ENCODE data around the gene DOCK4.

DOCK4 gene

GRCh38 chr7:111998326-111998725, 207.9 kb downstream of the DOCK4 start:
- no peak overlapping the region for H3K27ac ChIP-seq (ENCODE audit: low read depth, low read length)
- H4K20me1 ChIP-seq (ENCODE audit: low read depth, low read length), result no peaks in the 10 kb centered on the region
- no peaks in the 10 kb centered on the region for H3K9me3 ChIP-seq (ENCODE audit: insufficient read depth, low read length)
- H3K79me2 ChIP-seq (ENCODE audit: insufficient read depth, low read length), result no peaks in the 10 kb centered on the region
- no peaks in the 10 kb centered on the region for H3F3A ChIP-seq (ENCODE audit: insufficient read depth)
- H3K9ac ChIP-seq (ENCODE audit: low read length), result no peak overlapping the region
- H3K27me3 ChIP-seq (ENCODE audit: low read length), result no peaks in the 10 kb centered on the region
- H3K4me2 ChIP-seq (ENCODE audit: low read depth, low read length, poor library complexity, severe bottlenecking), result no peak overlapping the region
- no peak overlapping the region for H2AFZ ChIP-seq (ENCODE audit: low read depth, low read length, severe bottlenecking)
- no peak overlapping the region for H3K4me3 ChIP-seq (ENCODE audit: insufficient read depth, low read length, poor library complexity, severe bottlenecking)
- no peaks in the 10 kb centered on the region for H3K36me3 ChIP-seq (ENCODE audit: low read length)
- H3K9me2 ChIP-seq (replicated peaks; ENCODE audit: insufficient read depth, low read length), result no peaks in the 10 kb centered on the region
- TF ChIP-seq CTCF (IDR thresholded peaks at IDR 0.05; ENCODE audit: insufficient read depth, low read length, poor library complexity, severe bottlenecking), result no peak
- TF ChIP-seq EZH2phosphoT487 (conservative IDR thresholded peaks at IDR 0.05; ENCODE audit: low read length), result no peak

GRCh38 chr7:111997546-111997945, 208.7 kb downstream of the DOCK4 start:
- Histone ChIP-seq H2AFZ (ENCODE audit: low read depth, low read length, severe bottlenecking) (no peak overlapping the region), H3K9ac (ENCODE audit: low read length) (no peak overlapping the region), H3K4me3 (ENCODE audit: insufficient read depth, low read length, poor library complexity, severe bottlenecking) (no peak overlapping the region), H3F3A (ENCODE audit: insufficient read depth) (no peaks in the 10 kb centered on the region), H3K9me2 (replicated peaks; ENCODE audit: insufficient read depth, low read length) (no peaks in the 10 kb centered on the region), H3K27ac (ENCODE audit: low read depth, low read length) (no peak overlapping the region), H4K20me1 (ENCODE audit: low read depth, low read length) (no peaks in the 10 kb centered on the region), H3K4me2 (ENCODE audit: low read depth, low read length, poor library complexity, severe bottlenecking) (no peak overlapping the region), H3K36me3 (ENCODE audit: low read length) (no peaks in the 10 kb centered on the region), H3K27me3 (ENCODE audit: low read length) (no peaks in the 10 kb centered on the region), H3K79me2 (ENCODE audit: insufficient read depth, low read length) (no peaks in the 10 kb centered on the region), H3K9me3 (ENCODE audit: insufficient read depth, low read length) (no peaks in the 10 kb centered on the region)
- TF ChIP-seq EZH2phosphoT487 (conservative IDR thresholded peaks at IDR 0.05; ENCODE audit: low read length) (no peak), CTCF (IDR thresholded peaks at IDR 0.05; ENCODE audit: insufficient read depth, low read length, poor library complexity, severe bottlenecking) (no peak)

- no peaks in the 10 kb centered on the region for H4K20me1 ChIP-seq (ENCODE audit: low read depth, low read length)
- H3K79me2 ChIP-seq (ENCODE audit: insufficient read depth, low read length), result no peaks in the 10 kb centered on the region
- H3K27ac ChIP-seq (ENCODE audit: low read depth, low read length), result no peak overlapping the region
- no peak overlapping the region for H3K4me3 ChIP-seq (ENCODE audit: insufficient read depth, low read length, poor library complexity, severe bottlenecking)
- no peak overlapping the region for H2AFZ ChIP-seq (ENCODE audit: low read depth, low read length, severe bottlenecking)
- no peaks in the 10 kb centered on the region for H3K36me3 ChIP-seq (ENCODE audit: low read length)
- no peaks in the 10 kb centered on the region for H3K9me3 ChIP-seq (ENCODE audit: insufficient read depth, low read length)
- H3K9me2 ChIP-seq (replicated peaks; ENCODE audit: insufficient read depth, low read length), result no peaks in the 10 kb centered on the region
- no peak overlapping the region for H3K4me2 ChIP-seq (ENCODE audit: low read depth, low read length, poor library complexity, severe bottlenecking)
- no peak overlapping the region for H3K9ac ChIP-seq (ENCODE audit: low read length)
- H3F3A ChIP-seq (ENCODE audit: insufficient read depth), result no peaks in the 10 kb centered on the region
- TF ChIP-seq CTCF (IDR thresholded peaks at IDR 0.05; ENCODE audit: insufficient read depth, low read length, poor library complexity, severe bottlenecking) (no peak), EZH2phosphoT487 (conservative IDR thresholded peaks at IDR 0.05; ENCODE audit: low read length) (no peak)
- no peaks in the 10 kb centered on the region for H3K27me3 ChIP-seq (ENCODE audit: low read length)
Measured at GRCh38 chr7:111992601-111993000, 213.6 kb downstream of the DOCK4 start.
